IMR-90 (cell line): Measurements from ENCODE around the gene CDHR3. TPM values are rescaled to one million over a fixed set of nuclear protein-coding genes. Genes with fewer than 3 reads are reported as not detected.

ENCODE experiments used
- ATAC-seq: fragments of 200-7000 bp; cut with Tn5 transposase; 2 replicates; pipeline ENCODE4 v1.9.1; 2020; ENCODE audit warnings: low read depth, mild to moderate bottlenecking, moderate library complexity
- BruUV-seq: library from RNA; stranded (reverse); fragments of 400-500 nt; replicated peaks from 2 replicates; lab custom pipeline; 2021; lab: Mats Ljungman, UMichigan
- CTCF ChIA-PET: fragments of 300-600 bp; formaldehyde crosslinking; extraction: SDS; loops from one replicate; lab custom pipeline; 2021; ENCODE audit warnings: antibody characterized with exemption; lab: Yijun Ruan, JAX
- POLR2A ChIA-PET: fragments of 300-600 bp; sonication (Branson Sonifier 250); formaldehyde crosslinking; loops from one replicate; lab custom pipeline; 2022; ENCODE audit warnings: antibody characterized with exemption; ENCODE audit not compliant: unreplicated experiment; lab: Charles Lee
- DNase-seq: peaks from one replicate; pipeline ENCODE4 v3.0.0; 2013
- H2AFZ ChIP-seq: replicated peaks from 2 replicates; pipeline ENCODE3; 2013; ENCODE audit warnings: low read length, mild to moderate bottlenecking; ENCODE audit not compliant: poor library complexity
- H2AK5ac ChIP-seq: 2 replicates; pipeline ENCODE4 v1.6.1; 2013; ENCODE audit warnings: low read depth, low read length, inconsistent platforms
- H2AK9ac ChIP-seq: replicated peaks from 2 replicates; pipeline ENCODE3; 2013; ENCODE audit warnings: mild to moderate bottlenecking, low read depth, low read length, moderate library complexity; ENCODE audit not compliant: poor library complexity
- H2BK120ac ChIP-seq: 2 replicates; pipeline ENCODE4 v1.6.1; 2013; ENCODE audit warnings: low read depth, low read length, inconsistent platforms
- H2BK15ac ChIP-seq: 3 replicates; pipeline ENCODE4 v1.6.1; 2013; ENCODE audit warnings: low read depth, low read length, inconsistent platforms
- H2BK20ac ChIP-seq: 2 replicates; pipeline ENCODE4 v1.6.1; 2013; ENCODE audit warnings: low read depth, mild to moderate bottlenecking, inconsistent platforms, low read length, moderate library complexity
- H2BK5ac ChIP-seq: 2 replicates; pipeline ENCODE4 v1.6.1; 2013; ENCODE audit warnings: mild to moderate bottlenecking, low read depth, low read length, inconsistent platforms; ENCODE audit not compliant: poor library complexity, severe bottlenecking
- H3K14ac ChIP-seq: replicated peaks from 2 replicates; pipeline ENCODE4 v1.6.1; 2013; ENCODE audit warnings: low read depth, low read length, inconsistent platforms
- H3K18ac ChIP-seq: 2 replicates; pipeline ENCODE4 v1.6.1; 2013; ENCODE audit warnings: low read depth, low read length, control low read depth
- H3K23ac ChIP-seq: 2 replicates; pipeline ENCODE4 v1.6.1; 2013; ENCODE audit warnings: low read depth, low read length, inconsistent platforms
- H3K27ac ChIP-seq: 2 replicates; pipeline ENCODE4 v1.5.1; 2013; ENCODE audit warnings: mild to moderate bottlenecking, control low read depth, low read length; ENCODE audit not compliant: insufficient read depth
- H3K27me3 ChIP-seq: 2 replicates; pipeline ENCODE4 v1.6.1; 2013; ENCODE audit warnings: low read length; ENCODE audit not compliant: control insufficient read depth, insufficient read depth
- H3K36me3 ChIP-seq: 2 replicates; pipeline ENCODE4 v1.6.1; 2013; ENCODE audit warnings: low read length, mixed read lengths; ENCODE audit not compliant: control insufficient read depth, insufficient read depth
- H3K4ac ChIP-seq: 2 replicates; pipeline ENCODE4 v1.6.1; 2013; ENCODE audit warnings: low read depth, low read length, inconsistent platforms
- H3K4me1 ChIP-seq: 2 replicates; pipeline ENCODE4 v1.6.1; 2013; ENCODE audit warnings: low read length, mixed read lengths; ENCODE audit not compliant: control insufficient read depth, insufficient read depth
- H3K4me2 ChIP-seq: 2 replicates; pipeline ENCODE4 v1.6.1; 2013; ENCODE audit warnings: low read depth, mild to moderate bottlenecking, control low read depth, low read length, moderate library complexity
- H3K4me3 ChIP-seq: 2 replicates; pipeline ENCODE4 v1.5.1; 2013; ENCODE audit warnings: low read depth, mild to moderate bottlenecking, control low read depth, low read length, moderate library complexity; ENCODE audit not compliant: insufficient read depth
- H3K56ac ChIP-seq: 2 replicates; pipeline ENCODE4 v1.6.1; 2013; ENCODE audit warnings: low read length, inconsistent platforms; ENCODE audit not compliant: insufficient read depth; ENCODE audit errors: extremely low read depth
- H3K79me1 ChIP-seq, 2 experiments: 2 replicates each; pipeline ENCODE4 v1.6.1; 2013; ENCODE audit warnings: low read length in 2 of 2, inconsistent platforms in 1 of 2, low read depth in 1 of 2
- H3K9ac ChIP-seq: 2 replicates; pipeline ENCODE4 v1.6.1; 2013; ENCODE audit warnings: low read depth, low read length, control low read depth
- H3K9me1 ChIP-seq: 2 replicates; pipeline ENCODE4 v1.6.1; 2013; ENCODE audit warnings: low read length, inconsistent platforms; ENCODE audit not compliant: insufficient read depth
- H3K9me3 ChIP-seq: 2 replicates; pipeline ENCODE4 v1.6.1; 2013; ENCODE audit warnings: low read length; ENCODE audit not compliant: control insufficient read depth, insufficient read depth
- H4K20me1 ChIP-seq: 2 replicates; pipeline ENCODE4 v1.6.1; 2013; ENCODE audit warnings: low read length, inconsistent platforms; ENCODE audit not compliant: insufficient read depth
- H4K5ac ChIP-seq: 2 replicates; pipeline ENCODE4 v1.6.1; 2013; ENCODE audit warnings: mild to moderate bottlenecking, low read depth, low read length, control low read depth
- H4K8ac ChIP-seq, 2 experiments: 2 replicates each; pipeline ENCODE4 v1.6.1; 2013; ENCODE audit warnings: low read depth in 2 of 2, low read length in 2 of 2, control low read depth in 1 of 2, inconsistent platforms in 1 of 2
- H4K91ac ChIP-seq: 2 replicates; pipeline ENCODE4 v1.6.1; 2013; ENCODE audit warnings: low read depth, low read length, inconsistent platforms; ENCODE audit not compliant: insufficient read depth
- BHLHE40 ChIP-seq: fragments of 150-350 bp; IDR thresholded peaks from 2 replicates; pipeline ENCODE4 v1.6.1; 2016; ENCODE audit warnings: mild to moderate bottlenecking, low read depth, low read length
- MAFK ChIP-seq: IDR thresholded peaks from 2 replicates; pipeline ENCODE4 v1.6.1; 2012; ENCODE audit warnings: low read depth, low read length, improper control_type of control experiment
- MAZ ChIP-seq: IDR thresholded peaks from 2 replicates; pipeline ENCODE4 v1.6.1; 2012; ENCODE audit warnings: low read depth, mild to moderate bottlenecking, low read length, improper control_type of control experiment, moderate library complexity, borderline replicate concordance
- NFE2L2 ChIP-seq: fragments of 150-350 bp; IDR thresholded peaks from 2 replicates; pipeline ENCODE4 v1.6.1; 2016; ENCODE audit warnings: low read depth, mild to moderate bottlenecking, low read length
- POLR2A ChIP-seq: IDR thresholded peaks from 2 replicates; pipeline ENCODE4 v1.6.1; 2012; ENCODE audit warnings: mild to moderate bottlenecking, low read depth, low read length
- RAD21 ChIP-seq: IDR thresholded peaks from 2 replicates; pipeline ENCODE4 v1.6.1; 2012; ENCODE audit warnings: low read length, improper control_type of control experiment
- RFX5 ChIP-seq: IDR thresholded peaks from 2 replicates; pipeline ENCODE4 v1.8.0; 2012; ENCODE audit warnings: low read depth, mild to moderate bottlenecking, low read length, moderate library complexity
- WGBS, 2 experiments: methylation state at CpG; one replicate each; pipeline versions ENCODE4 v1.1.5 to v1.1.7; 2013; ENCODE audit warnings: missing lambda C conversion rate in 2 of 2; ENCODE audit not compliant: insufficient read length in 1 of 2; ENCODE audit errors: extremely low coverage in 2 of 2; 5-methylcytosine and 5-hydroxymethylcytosine counted together
- dilution Hi-C: fragments of 300-500 bp; cut with HindIII; formaldehyde crosslinking; loops from one replicate; pipeline ENCODE4 v1.14.3; 2018; ENCODE audit warnings: low sequenced_read_pairs; ENCODE audit not compliant: unreplicated experiment
- in situ Hi-C: fragments of 300-500 bp; cut with MboI; formaldehyde crosslinking; loops from 3 replicates; pipeline ENCODE4 v1.14.3; 2019; ENCODE audit warnings: low sequenced_read_pairs, inconsistent platforms, mixed read lengths
- intact Hi-C: fragments of 100-400 bp; cut with micrococcal nuclease; formaldehyde crosslinking; loops from 2 replicates; pipeline ENCODE4 v1.10.0; 2022
- polyA plus RNA-seq, 3 experiments: library from polyadenylated mRNA; depleted of rRNA; stranded (reverse); fragments of >200 nt; gene quantifications; 2 replicates each; pipeline ENCODE4 v1.2.3, GENCODE V29; 2012; ENCODE audit warnings: low replicate concordance in 1 of 3
- total RNA-seq: library from RNA; depleted of rRNA; stranded (reverse); fragments of >200 nt; gene quantifications from 2 replicates; pipeline ENCODE4 v1.2.3, GENCODE V29; 2012
- TF ChIP-seq, protein P1 (sequence below): fragments of 150-350 bp; IDR thresholded peaks from 2 replicates; pipeline ENCODE4 v1.6.1; 2017; ENCODE audit warnings: mild to moderate bottlenecking, antibody characterized with exemption, low read length, low read depth

CDHR3 gene
- total and polyA plus RNA-seq, 2 of the 4 experiments (the other 2 are of a cell fraction): 0.96 to 1.6 TPM

DNA sequence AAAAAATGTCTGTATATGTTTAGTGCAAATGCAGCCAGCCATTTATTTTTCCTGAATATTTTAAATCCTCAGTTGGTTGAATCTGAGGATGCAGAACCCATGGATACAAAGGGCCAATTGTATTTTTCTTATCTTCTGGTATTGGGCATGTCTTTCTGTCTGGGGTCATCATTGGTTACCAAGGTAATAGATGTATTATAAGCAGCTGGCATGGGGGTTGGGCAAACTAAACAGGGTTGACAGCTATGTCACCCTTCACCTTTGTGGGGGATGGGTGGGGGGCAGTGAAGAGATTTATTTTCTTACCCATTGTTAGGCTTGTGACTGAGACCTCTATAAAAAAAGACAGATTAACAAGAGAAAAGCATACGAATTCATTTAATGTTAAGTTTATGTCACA, 38.8 kb downstream of the CDHR3 start:
- no peak overlapping the region for H3K4ac ChIP-seq
- H2BK120ac ChIP-seq: no peak overlapping the region
- no peak overlapping the region for H2AK9ac ChIP-seq
- ATAC-seq (no peak), DNase-seq (no peak)
- no peak overlapping the region for H3K27ac ChIP-seq
- ChIA-PET CTCF (no interaction called here), POLR2A (no interaction called here)
- no peak overlapping the region for H3K23ac ChIP-seq
- H4K91ac ChIP-seq: no peak overlapping the region
- H3K4me3 ChIP-seq: no peak overlapping the region
- in situ Hi-C loops (no loop called here), intact Hi-C loops (no loop called here), dilution Hi-C loops (no loop called here)
- no peak overlapping the region for H2BK20ac ChIP-seq
- no peak overlapping the region for H2AFZ ChIP-seq
- no peak for TF ChIP-seq RFX5
- TF ChIP-seq MAFK: no peak
- no peak for TF ChIP-seq POLR2A
- TF ChIP-seq MAZ: no peak
- TF ChIP-seq RAD21: no peak
- TF ChIP-seq NFE2L2: no peak
- TF ChIP-seq, protein P1, sequence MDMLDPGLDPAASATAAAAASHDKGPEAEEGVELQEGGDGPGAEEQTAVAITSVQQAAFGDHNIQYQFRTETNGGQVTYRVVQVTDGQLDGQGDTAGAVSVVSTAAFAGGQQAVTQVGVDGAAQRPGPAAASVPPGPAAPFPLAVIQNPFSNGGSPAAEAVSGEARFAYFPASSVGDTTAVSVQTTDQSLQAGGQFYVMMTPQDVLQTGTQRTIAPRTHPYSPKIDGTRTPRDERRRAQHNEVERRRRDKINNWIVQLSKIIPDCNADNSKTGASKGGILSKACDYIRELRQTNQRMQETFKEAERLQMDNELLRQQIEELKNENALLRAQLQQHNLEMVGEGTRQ: no peak
- TF ChIP-seq BHLHE40: no peak
- no peak overlapping the region for H3K56ac ChIP-seq
- no peak overlapping the region for H4K5ac ChIP-seq
- H3K9me3 ChIP-seq: peaks cover under 1% of the 10 kb centered on the region
- no peak overlapping the region for H3K4me2 ChIP-seq
- H2BK5ac ChIP-seq: no peak overlapping the region
- H3K4me1 ChIP-seq: no peaks in the 10 kb centered on the region
- no CpG with 5 or more reads among the region's 1 CpG for WGBS, 2 experiments
- H3K14ac ChIP-seq: no peak overlapping the region
- no peak overlapping the region for H2BK15ac ChIP-seq
- no peaks in the 10 kb centered on the region for H3K36me3 ChIP-seq
- no peak overlapping the region for H4K8ac ChIP-seq
- H3K18ac ChIP-seq: no peak overlapping the region
- H4K20me1 ChIP-seq: no peaks in the 10 kb centered on the region
- H3K27me3 ChIP-seq: peaks cover 33% of the 10 kb centered on the region
- H3K79me1 ChIP-seq: no peaks in the 10 kb centered on the region
- no peaks in the 10 kb centered on the region for H3K9me1 ChIP-seq
- H2AK5ac ChIP-seq: no peak overlapping the region
- H3K9ac ChIP-seq: no peak overlapping the region
- no TSS peak for BruUV-seq
